Neural progenitor cell (in vitro differentiated cells): ENCODE data around the gene ARHGAP9. TPM values are rescaled to one million over a fixed set of nuclear protein-coding genes. Genes with fewer than 3 reads are reported as not detected.

Experiments used
- DNase-seq: peaks from one replicate; pipeline ENCODE4 v3.0.0-alpha.2; 2016; ENCODE audit warnings: low spot score
- H2AFZ ChIP-seq: fragments of 200-600 bp; sonication (generic); replicated peaks from 2 replicates; pipeline ENCODE4 v1.6.1; 2016; ENCODE audit warnings: antibody characterized with exemption
- H3F3A ChIP-seq: fragments of 200-600 bp; sonication (generic); 2 replicates; pipeline ENCODE4 v1.6.1; 2016; ENCODE audit warnings: antibody characterized with exemption, low read depth
- H3K27ac ChIP-seq: fragments of 200-600 bp; sonication (generic); 2 replicates; pipeline ENCODE4 v1.5.1; 2016; ENCODE audit warnings: mild to moderate bottlenecking
- H3K27me3 ChIP-seq: fragments of 200-600 bp; sonication (generic); 2 replicates; pipeline ENCODE4 v1.6.1; 2016; ENCODE audit warnings: mild to moderate bottlenecking, moderate library complexity
- H3K36me3 ChIP-seq: fragments of 200-600 bp; sonication (generic); 2 replicates; pipeline ENCODE4 v1.5.1; 2016
- H3K4me1 ChIP-seq: fragments of 200-600 bp; sonication (generic); 2 replicates; pipeline ENCODE4 v1.6.1; 2016; ENCODE audit warnings: mixed run types
- H3K4me2 ChIP-seq: fragments of 200-600 bp; sonication (generic); 2 replicates; pipeline ENCODE4 v1.6.1; 2016
- H3K4me3 ChIP-seq: fragments of 200-600 bp; sonication (generic); 2 replicates; pipeline ENCODE4 v1.5.1; 2016
- H3K79me2 ChIP-seq: fragments of 200-600 bp; sonication (generic); 2 replicates; pipeline ENCODE4 v1.6.1; 2016; ENCODE audit warnings: low read depth
- H3K9ac ChIP-seq: fragments of 200-600 bp; sonication (generic); 2 replicates; pipeline ENCODE4 v1.6.1; 2016
- H3K9me3 ChIP-seq: fragments of 200-600 bp; sonication (generic); 2 replicates; pipeline ENCODE4 v1.5.1; 2016; ENCODE audit warnings: low read depth
- H4K20me1 ChIP-seq: fragments of 200-600 bp; sonication (generic); 2 replicates; pipeline ENCODE4 v1.6.1; 2016; ENCODE audit warnings: low read depth
- H3K27ac Mint-ChIP-seq: 3 replicates; pipeline ENCODE4 v1.8.0; 2021; ENCODE audit warnings: mixed read lengths
- H3K27me3 Mint-ChIP-seq: 2 replicates; pipeline ENCODE4 v1.8.0; 2022; ENCODE audit warnings: low read depth, mild to moderate bottlenecking, inconsistent platforms, moderate library complexity, mixed read lengths; ENCODE audit not compliant: insufficient read depth
- H3K36me3 Mint-ChIP-seq: 3 replicates; pipeline ENCODE4 v1.8.0; 2021; ENCODE audit warnings: mixed read lengths
- H3K4me1 Mint-ChIP-seq: 3 replicates; pipeline ENCODE4 v1.8.0; 2021; ENCODE audit warnings: mixed read lengths
- H3K4me3 Mint-ChIP-seq: 3 replicates; pipeline ENCODE4 v1.8.0; 2021; ENCODE audit warnings: mild to moderate bottlenecking, moderate library complexity, mixed read lengths
- H3K9me3 Mint-ChIP-seq: 3 replicates; pipeline ENCODE4 v1.8.0; 2020; ENCODE audit warnings: mixed read lengths
- EZH2 ChIP-seq: fragments of 200-600 bp; sonication (generic); IDR thresholded peaks from 2 replicates; pipeline ENCODE4 v1.6.1; 2017; ENCODE audit warnings: antibody characterized with exemption, mild to moderate bottlenecking, moderate library complexity
- EZH2phosphoT487 ChIP-seq: fragments of 200-600 bp; sonication (generic); IDR thresholded peaks from 2 replicates; pipeline ENCODE4 v1.6.1; 2017; ENCODE audit warnings: antibody characterized with exemption
- total RNA-seq: library from RNA; depleted of rRNA; stranded (reverse); fragments of >200 nt; gene quantifications from 2 replicates; pipeline ENCODE4 v1.2.3, GENCODE V29; 2015; ENCODE audit warnings: low replicate concordance
- TF ChIP-seq, protein P1 (sequence below): fragments of 200-600 bp; sonication (generic); IDR thresholded peaks from 2 replicates; pipeline ENCODE4 v1.5.1; 2017; ENCODE audit warnings: antibody characterized with exemption, mild to moderate bottlenecking

The ARHGAP9 gene
- total RNA-seq, 1 donor from 2014 or later = not detected

DNA sequence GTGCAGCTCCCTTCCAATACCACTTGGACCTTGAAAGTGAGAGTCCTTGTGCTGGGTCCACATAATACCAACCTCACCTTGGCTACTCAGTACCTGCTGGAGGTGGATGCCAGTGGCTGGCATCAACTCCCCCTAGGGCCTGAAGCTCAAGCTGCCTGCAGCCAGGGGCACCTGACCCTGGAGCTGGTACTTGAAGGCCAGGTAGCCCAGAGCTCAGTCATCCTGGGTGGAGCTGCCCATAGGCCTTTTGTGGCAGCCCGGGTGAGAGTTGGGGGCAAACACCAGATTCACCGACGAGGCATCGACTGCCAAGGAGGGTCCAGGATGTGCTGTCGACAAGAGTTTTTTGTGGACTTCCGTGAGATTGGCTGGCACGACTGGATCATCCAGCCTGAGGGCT, 30.3 kb downstream of the ARHGAP9 start:
- H3K27ac Mint-ChIP-seq = no peak overlapping the region
- H2AFZ ChIP-seq = no peak overlapping the region
- no peak overlapping the region for H3K4me3 ChIP-seq
- DNase-seq = no peak
- no peak overlapping the region for H3K4me3 Mint-ChIP-seq
- no peaks in the 10 kb centered on the region for H3K79me2 ChIP-seq
- no peaks in the 10 kb centered on the region for H3F3A ChIP-seq
- H3K4me1 ChIP-seq = peaks cover 5% of the 10 kb centered on the region
- TF ChIP-seq, protein P1, sequence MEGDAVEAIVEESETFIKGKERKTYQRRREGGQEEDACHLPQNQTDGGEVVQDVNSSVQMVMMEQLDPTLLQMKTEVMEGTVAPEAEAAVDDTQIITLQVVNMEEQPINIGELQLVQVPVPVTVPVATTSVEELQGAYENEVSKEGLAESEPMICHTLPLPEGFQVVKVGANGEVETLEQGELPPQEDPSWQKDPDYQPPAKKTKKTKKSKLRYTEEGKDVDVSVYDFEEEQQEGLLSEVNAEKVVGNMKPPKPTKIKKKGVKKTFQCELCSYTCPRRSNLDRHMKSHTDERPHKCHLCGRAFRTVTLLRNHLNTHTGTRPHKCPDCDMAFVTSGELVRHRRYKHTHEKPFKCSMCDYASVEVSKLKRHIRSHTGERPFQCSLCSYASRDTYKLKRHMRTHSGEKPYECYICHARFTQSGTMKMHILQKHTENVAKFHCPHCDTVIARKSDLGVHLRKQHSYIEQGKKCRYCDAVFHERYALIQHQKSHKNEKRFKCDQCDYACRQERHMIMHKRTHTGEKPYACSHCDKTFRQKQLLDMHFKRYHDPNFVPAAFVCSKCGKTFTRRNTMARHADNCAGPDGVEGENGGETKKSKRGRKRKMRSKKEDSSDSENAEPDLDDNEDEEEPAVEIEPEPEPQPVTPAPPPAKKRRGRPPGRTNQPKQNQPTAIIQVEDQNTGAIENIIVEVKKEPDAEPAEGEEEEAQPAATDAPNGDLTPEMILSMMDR = no peak
- TF ChIP-seq EZH2 (no peak), EZH2phosphoT487 (no peak)
- H3K9me3 ChIP-seq = no peaks in the 10 kb centered on the region
- no peaks in the 10 kb centered on the region for H3K36me3 Mint-ChIP-seq
- H3K9ac ChIP-seq = no peak overlapping the region
- H3K27me3 Mint-ChIP-seq = peaks cover 10% of the 10 kb centered on the region
- no peaks in the 10 kb centered on the region for H3K27me3 ChIP-seq
- no peak overlapping the region for H3K27ac ChIP-seq
- peaks cover 11% of the 10 kb centered on the region for H3K4me1 Mint-ChIP-seq
- no peaks in the 10 kb centered on the region for H4K20me1 ChIP-seq
- H3K36me3 ChIP-seq = no peaks in the 10 kb centered on the region
- H3K4me2 ChIP-seq = no peak overlapping the region
- H3K9me3 Mint-ChIP-seq = no peaks in the 10 kb centered on the region

DNA sequence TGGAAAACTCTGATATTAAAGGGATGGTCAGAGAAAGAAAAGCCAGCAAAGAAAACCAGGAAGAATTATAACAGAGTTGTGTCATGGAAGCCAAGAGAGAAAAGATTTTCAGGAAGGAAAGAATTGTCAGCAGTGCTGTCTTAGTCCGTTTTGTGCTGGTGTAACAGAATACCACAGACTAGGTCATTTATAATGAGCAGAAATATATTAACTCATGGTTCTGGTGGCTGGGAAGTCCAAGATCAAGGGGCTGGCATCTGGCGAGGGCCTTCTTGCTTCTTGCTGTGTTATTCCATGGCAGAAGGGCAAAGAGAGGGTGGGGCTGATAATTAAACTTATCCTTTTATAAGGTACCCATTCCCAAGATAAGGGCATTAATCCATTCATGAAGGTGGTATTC, 31.0 kb downstream of the ARHGAP9 start:
- Mint-ChIP-seq H3K4me1 (peaks cover 11% of the 10 kb centered on the region), H3K36me3 (no peaks in the 10 kb centered on the region), H3K27ac (no peak overlapping the region), H3K4me3 (no peak overlapping the region), H3K27me3 (peaks cover 13% of the 10 kb centered on the region), H3K9me3 (no peaks in the 10 kb centered on the region)
- TF ChIP-seq EZH2phosphoT487 (no peak), EZH2 (no peak)
- TF ChIP-seq, protein P1 = no peak
- Histone ChIP-seq H2AFZ (no peak overlapping the region), H3K9ac (no peak overlapping the region), H4K20me1 (no peaks in the 10 kb centered on the region), H3K27ac (no peak overlapping the region), H3K27me3 (no peaks in the 10 kb centered on the region), H3K36me3 (no peaks in the 10 kb centered on the region), H3K4me3 (no peak overlapping the region), H3K4me1 (peaks cover 5% of the 10 kb centered on the region), H3K4me2 (no peak overlapping the region), H3K79me2 (no peaks in the 10 kb centered on the region), H3K9me3 (no peaks in the 10 kb centered on the region), H3F3A (no peaks in the 10 kb centered on the region)
- no peak for DNase-seq

DNA sequence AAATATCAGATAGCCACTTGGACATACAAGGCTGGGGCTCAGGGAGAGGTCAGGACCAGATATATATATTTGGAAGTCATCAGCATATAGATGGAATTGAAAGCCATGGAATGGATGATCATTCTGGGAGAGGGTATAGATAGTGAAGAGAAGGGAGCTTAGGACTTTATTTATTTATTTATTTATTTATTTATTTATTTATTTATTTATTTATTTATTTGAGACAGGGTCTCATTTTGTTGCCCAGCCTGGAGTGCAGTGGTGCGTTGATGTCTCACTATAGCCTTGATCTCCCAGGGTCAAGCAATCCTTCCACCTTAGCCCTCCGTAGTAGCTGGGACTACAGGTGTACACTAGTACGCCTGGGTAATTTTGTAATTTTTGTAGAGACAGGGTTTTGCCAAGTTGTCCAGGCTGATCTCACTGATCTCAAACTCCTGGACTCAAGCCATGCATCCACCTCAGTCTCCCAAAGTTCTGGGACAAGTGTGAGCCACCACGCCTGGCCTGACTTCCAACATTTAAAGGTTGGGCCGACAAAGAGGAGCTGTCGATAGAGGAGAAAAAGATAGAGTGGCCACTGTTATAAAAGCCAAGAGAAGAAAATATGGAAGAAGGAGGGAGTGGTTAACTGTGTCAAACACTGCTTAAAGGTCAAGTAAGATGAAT, 33.2 kb downstream of the ARHGAP9 start:
- Mint-ChIP-seq H3K36me3 (no peaks in the 10 kb centered on the region), H3K9me3 (peaks cover 3% of the 10 kb centered on the region), H3K27me3 (peaks cover 7% of the 10 kb centered on the region), H3K4me3 (no peak overlapping the region), H3K4me1 (no peaks in the 10 kb centered on the region), H3K27ac (no peak overlapping the region)
- Histone ChIP-seq H3K4me1 (no peaks in the 10 kb centered on the region), H3K4me2 (no peak overlapping the region), H3K4me3 (no peak overlapping the region), H2AFZ (no peak overlapping the region), H3K79me2 (no peaks in the 10 kb centered on the region), H3K9me3 (no peaks in the 10 kb centered on the region), H3K9ac (no peak overlapping the region), H3K27ac (no peak overlapping the region), H4K20me1 (no peaks in the 10 kb centered on the region), H3K27me3 (no peaks in the 10 kb centered on the region), H3F3A (no peaks in the 10 kb centered on the region), H3K36me3 (no peaks in the 10 kb centered on the region)
- TF ChIP-seq EZH2 (no peak), EZH2phosphoT487 (no peak)
- TF ChIP-seq, protein P1 = no peak
- DNase-seq = no peak
